K562 (cell line): ENCODE data around the gene TRAF1. TPM values are rescaled to one million over a fixed set of nuclear protein-coding genes. Genes with fewer than 3 reads are reported as not detected.

Experiments
- ATAC-seq: fragments of 200-7000 bp; cut with Tn5 transposase; 3 replicates; pipeline ENCODE4 v1.9.1; 2020; ENCODE audit warnings: moderate library complexity
- BruUV-seq: library from RNA; stranded (reverse); fragments of 400-500 nt; replicated peaks from 2 replicates; lab custom pipeline; 2021; lab: Mats Ljungman, UMichigan
- CTCF ChIA-PET: fragments of 300-600 bp; formaldehyde crosslinking; extraction: SDS; loops from one replicate; lab custom pipeline; 2021; ENCODE audit warnings: low intra/inter-chr PET ratio; lab: Yijun Ruan, JAX
- POLR2A ChIA-PET: fragments of 300-600, 350-650 bp; sonication (Branson Sonifier 250); formaldehyde crosslinking; extraction: SDS; loops from one replicate; lab custom pipeline; 2021; ENCODE audit warnings: antibody characterized with exemption, inconsistent platforms; lab: Yijun Ruan, JAX
- DNase-seq, 4 experiments: peaks; one replicate each; pipeline versions ENCODE4 v3.0.0 to v3.0.0-alpha.2; 2011 to 2018; ENCODE audit warnings: low spot score in 3 of 4, mixed read lengths in 3 of 4; ENCODE audit errors: extremely low read depth in 1 of 4
- FAIRE-seq: peaks from 2 replicates; lab custom pipeline; 2011; peaks lifted over from hg19 to GRCh38; lab: Jason Lieb, UNC
- H2AFZ ChIP-seq: 2 replicates; pipeline ENCODE4 v1.6.0; 2011; ENCODE audit warnings: low read depth, low read length, control low read depth, inconsistent platforms
- H3K27ac ChIP-seq: fragments of 200-600 bp; 3 replicates; pipeline ENCODE4 v1.8.0; 2011; ENCODE audit warnings: low read depth, mild to moderate bottlenecking, control low read depth, inconsistent platforms, low read length, moderate library complexity, mixed read lengths; ENCODE audit errors: extremely low read depth
- H3K27me3 ChIP-seq, 2 experiments: fragments of 300-600 bp in 1 of 2; 2 replicates in 1 of 2; 3 replicates in 1 of 2; pipeline versions ENCODE4 v1.6.0 to v1.8.0; 2011; ENCODE audit warnings: inconsistent platforms in 2 of 2, low read length in 2 of 2, mild to moderate bottlenecking in 1 of 2, mixed read lengths in 1 of 2, moderate library complexity in 1 of 2; ENCODE audit not compliant: control insufficient read depth in 2 of 2, insufficient read depth in 2 of 2
- H3K36me3 ChIP-seq: fragments of 300-600 bp; 3 replicates; pipeline ENCODE4 v1.8.0; 2011; ENCODE audit warnings: mild to moderate bottlenecking, low read length, inconsistent platforms; ENCODE audit not compliant: control insufficient read depth, insufficient read depth
- H3K4me1 ChIP-seq, 2 experiments: fragments of 200-600 bp in 1 of 2; replicated peaks in 1 of 2; 2 replicates in 1 of 2; 3 replicates in 1 of 2; pipeline versions ENCODE4 v1.5.1 to v1.8.0; 2011; ENCODE audit warnings: inconsistent platforms in 2 of 2, low read length in 2 of 2, mild to moderate bottlenecking in 1 of 2, mixed read lengths in 1 of 2, moderate library complexity in 1 of 2; ENCODE audit not compliant: control insufficient read depth in 2 of 2, insufficient read depth in 2 of 2
- H3K4me2 ChIP-seq: 2 replicates; pipeline ENCODE4 v1.6.1; 2011; ENCODE audit warnings: low read length, control low read depth, inconsistent platforms, mixed read lengths; ENCODE audit not compliant: insufficient read depth
- H3K4me3 ChIP-seq: fragments of 200-600 bp; sonication (generic), shearing (Covaris generic); 2 replicates; pipeline ENCODE4 v1.5.1; 2016; ENCODE audit warnings: control low read depth, inconsistent platforms
- H3K79me2 ChIP-seq: fragments of 200-600 bp; 3 replicates; pipeline ENCODE4 v1.8.0; 2011; ENCODE audit warnings: low read length, inconsistent platforms; ENCODE audit not compliant: control insufficient read depth, insufficient read depth
- H3K9ac ChIP-seq, 2 experiments: 2 replicates each; pipeline versions ENCODE4 v1.6.0 to v1.6.1; 2011; ENCODE audit warnings: low read depth in 2 of 2, low read length in 2 of 2, control low read depth in 1 of 2, inconsistent platforms in 1 of 2, mild to moderate bottlenecking in 1 of 2, mixed read lengths in 1 of 2; ENCODE audit not compliant: insufficient read depth in 1 of 2
- H3K9me1 ChIP-seq: one replicate; pipeline ENCODE4 v1.6.0; 2011; ENCODE audit warnings: inconsistent platforms, mild to moderate bottlenecking, low read length, moderate library complexity; ENCODE audit not compliant: control insufficient read depth, insufficient read depth
- H3K9me3 ChIP-seq: replicated peaks from 2 replicates; pipeline ENCODE4 v1.5.1; 2011; ENCODE audit warnings: low read depth, low read length, inconsistent platforms; ENCODE audit not compliant: control insufficient read depth, insufficient read depth
- H4K20me1 ChIP-seq: replicated peaks from 2 replicates; pipeline ENCODE4 v1.6.1; 2011; ENCODE audit warnings: low read length, inconsistent platforms, mixed read lengths; ENCODE audit not compliant: control insufficient read depth, insufficient read depth
- BDP1 ChIP-seq: IDR thresholded peaks from 3 replicates; pipeline ENCODE4 v1.6.1; 2011; ENCODE audit not compliant: insufficient read length, insufficient read depth
- BRF1 ChIP-seq: IDR thresholded peaks from 3 replicates; pipeline ENCODE4 v1.6.1; 2011; ENCODE audit warnings: borderline replicate concordance, mild to moderate bottlenecking; ENCODE audit not compliant: insufficient read length; ENCODE audit errors: extremely low read depth
- CXXC5 ChIP-seq: fragments of 250-450 bp; sonication (Bioruptor Pico); IDR thresholded peaks from 2 replicates; pipeline ENCODE4 v1.8.0; 2022; ENCODE audit warnings: inconsistent platforms, mild to moderate bottlenecking, moderate library complexity
- E2F1 ChIP-seq: sonication (generic); formaldehyde crosslinking; IDR thresholded peaks from 2 replicates; pipeline ENCODE4 v1.8.1; 2023; ENCODE audit warnings: mild to moderate bottlenecking, missing genetic modification reagents, moderate library complexity
- EGR1 ChIP-seq: fragments of 450-650 bp; conservative IDR thresholded peaks from 2 replicates; pipeline ENCODE4 v1.6.1; 2017; ENCODE audit warnings: mild to moderate bottlenecking
- GABPB2 ChIP-seq: fragments of 250-450 bp; sonication (Bioruptor Pico); conservative IDR thresholded peaks from 2 replicates; pipeline ENCODE4 v1.5.1; 2021; ENCODE audit warnings: mild to moderate bottlenecking
- HMGXB4 ChIP-seq: sonication (generic); formaldehyde crosslinking; IDR thresholded peaks from 2 replicates; pipeline ENCODE4 v1.8.1; 2023; ENCODE audit warnings: mild to moderate bottlenecking, missing genetic modification reagents
- PHF20 ChIP-seq: fragments of 450-650 bp; IDR thresholded peaks from 2 replicates; pipeline ENCODE4 v1.6.1; 2018; ENCODE audit not compliant: partially characterized antibody
- PKNOX1 ChIP-seq: fragments of 450-650 bp; IDR thresholded peaks from 2 replicates; pipeline ENCODE4 v1.6.1; 2016
- POLR2AphosphoS2 ChIP-seq: IDR thresholded peaks from 2 replicates; pipeline ENCODE4 v1.6.1; 2012; ENCODE audit warnings: low read length, improper control_type of control experiment
- POLR2G ChIP-seq: fragments of 200-400 bp; formaldehyde crosslinking; IDR thresholded peaks from 2 replicates; pipeline ENCODE4 v1.6.1; 2017; ENCODE audit warnings: low read depth, mild to moderate bottlenecking, antibody characterized with exemption, low read length, moderate library complexity
- RFX5 ChIP-seq: IDR thresholded peaks from 2 replicates; pipeline ENCODE4 v1.6.1; 2011; ENCODE audit warnings: low read depth, mild to moderate bottlenecking, improper control_type of control experiment, low read length
- SNAPC5 ChIP-seq: fragments of 250-450 bp; sonication (Bioruptor Pico); IDR thresholded peaks from 2 replicates; pipeline ENCODE4 v1.8.0; 2021; ENCODE audit warnings: moderate library complexity, mild to moderate bottlenecking, inconsistent platforms
- SRF ChIP-seq, 2 experiments: fragments of 250-450, 450-650 bp in 1 of 2; sonication (Bioruptor Pico) in 1 of 2; sonication (generic) in 1 of 2; formaldehyde crosslinking; IDR thresholded peaks; 2 replicates each; pipeline versions ENCODE4 v1.5.0 to v1.5.1; 2020 to 2022; ENCODE audit warnings: mild to moderate bottlenecking in 1 of 2, missing genetic modification reagents in 1 of 2
- ZKSCAN1 ChIP-seq: fragments of 150-350 bp; IDR thresholded peaks from 2 replicates; pipeline ENCODE4 v1.6.1; 2016; ENCODE audit warnings: low read depth, low read length
- ZNF384 ChIP-seq: IDR thresholded peaks from 2 replicates; pipeline ENCODE4 v1.6.1; 2012; ENCODE audit warnings: low read depth, low read length, improper control_type of control experiment
- ZNF445 ChIP-seq: fragments of 250-450 bp; sonication (Bioruptor Pico); IDR thresholded peaks from 2 replicates; pipeline ENCODE4 v1.4.0; 2020; ENCODE audit warnings: low read depth, mild to moderate bottlenecking, moderate library complexity
- ZNF57 ChIP-seq: fragments of 450-650 bp; formaldehyde crosslinking; IDR thresholded peaks from 2 replicates; pipeline ENCODE4 v1.4.0; 2020; ENCODE audit warnings: mild to moderate bottlenecking, moderate library complexity
- WGBS: fragments of 100-300 bp; shearing (Covaris generic); methylation state at CpG from one replicate; pipeline ENCODE4 v1.1.6; 2016; ENCODE audit warnings: low coverage, mixed read lengths; ENCODE audit not compliant: insufficient coverage; ENCODE audit errors: missing lambda C conversion rate; 5-methylcytosine and 5-hydroxymethylcytosine counted together
- in situ Hi-C: fragments of 300-500 bp; cut with MboI; formaldehyde crosslinking; loops from 4 replicates; pipeline ENCODE4 v1.15.0; 2018; ENCODE audit warnings: inconsistent platforms, mixed read lengths
- intact Hi-C: fragments of 100-400 bp; cut with micrococcal nuclease; formaldehyde crosslinking; loops from 2 replicates; pipeline ENCODE4 v1.14.2; 2022
- polyA plus RNA-seq, 8 experiments: library from polyadenylated mRNA; depleted of rRNA in 4 of 8; stranded (reverse) in 5 of 8; unstranded in 3 of 8; fragments of >200 nt; fragmentation: Nextera tagmentation in 2 of 8; fragmentation: Illumina TruSeq in 1 of 8; extraction: Ambion mirVana in 2 of 8; extraction: Trizol in 1 of 8; gene quantifications; 2 replicates each; pipeline versions ENCODE4 v1.2.1 to v1.2.3, GENCODE V29; 2011 to 2014; ENCODE audit warnings: inconsistent platforms in 1 of 8, missing spikeins in 1 of 8
- total RNA-seq, 7 experiments: library from RNA; depleted of rRNA in 6 of 7; stranded (reverse); fragments of >200 nt in 6 of 7; fragmentation: Illumina TruSeq in 2 of 7; extraction: Trizol in 2 of 7; gene quantifications; 2 replicates each; pipeline versions ENCODE4 v1.2.1 to v1.2.3, GENCODE V29; 2011 to 2021; ENCODE audit warnings: low replicate concordance in 1 of 7

Gene TRAF1
- total and polyA plus RNA-seq, 9 of the 15 experiments (the other 6 are each of a cell fraction or from before 2014, with no cell fraction given): 0.01 to 1.1 (median 0.04) TPM; not detected in 2

- H2AFZ ChIP-seq: peak overlapping the region; percentile 67
- H3K4me1 ChIP-seq: peaks cover 45 to 50% of the 10 kb centered on the region in 2 experiments
- ATAC-seq (peak; percentile 84), DNase-seq (peak; percentile 100), FAIRE-seq (peak; percentile 73)
- BruUV-seq: no TSS peak
- peak overlapping the region; percentile 95 for H3K27ac ChIP-seq
- 1% methylated on average over 65 of the region's 65 CpGs for WGBS
- peak overlapping the region; percentile 100 for H3K4me2 ChIP-seq
- H3K9ac ChIP-seq: peak overlapping the region; percentile 98
- H3K27me3 ChIP-seq: no peaks in the 10 kb centered on the region; a peak in 1 of 5 replicates
- ChIA-PET POLR2A (interaction anchor here (0.7 to 15.5 kb wide), 9 partner anchors 11 to 199 kb away, joined by 3 to 464 read pairs (median 5); partner anchors contain the start of gene PSMD5), CTCF (interaction anchor here (0.6 kb wide), 1 partner anchor 32 kb away, joined by 3 read pairs; no protein-coding TSS in a partner anchor)
- peaks cover 56% of the 10 kb centered on the region for H3K79me2 ChIP-seq
- intact Hi-C loops: loop anchor here (2.0 to 10.0 kb wide), 3 partner anchors 33 to 199 kb away; partner anchors contain the start of genes CNTRL and PSMD5
- no peaks in the 10 kb centered on the region for H3K9me1 ChIP-seq
- peaks cover 54% of the 10 kb centered on the region for H3K36me3 ChIP-seq
- no peaks in the 10 kb centered on the region for H4K20me1 ChIP-seq
- H3K4me3 ChIP-seq: peak overlapping the region; percentile 74
- no peaks in the 10 kb centered on the region for H3K9me3 ChIP-seq
- in situ Hi-C loops: no loop called here
- TF ChIP-seq SNAPC5 (no peak), SRF (CRISPR knock-in tag; IDR thresholded peaks at IDR 0.05) (no peak), PKNOX1 (no peak), POLR2AphosphoS2 (peak; percentile 85), PHF20 (no peak), EGR1 (no peak), RFX5 (peak; percentile 43; the same call in 1 of the 2 replicates), ZNF384 (peak; percentile 19; the same call in 1 of the 2 replicates), ZKSCAN1 (no peak), BRF1 (no peak), POLR2G (no peak), GABPB2 (CRISPR knock-in tag) (no peak), HMGXB4 (CRISPR knock-in tag) (peak; percentile 81), E2F1 (CRISPR knock-in tag) (peak; percentile 77), BDP1 (no peak), CXXC5 (CRISPR knock-in tag) (no peak), ZNF57 (CRISPR knock-in tag) (no peak), ZNF445 (CRISPR knock-in tag) (no peak)
These were observed 50.4 kb downstream of the TRAF1 start for GRCh38 chr9:120875954-120876841.
